Mesenchymal stem cell (in vitro differentiated cells and primary cell): ENCODE measurements around the gene ZFYVE28.

Experiments used
- DNase-seq: peaks from one replicate; pipeline ENCODE4 v3.0.0-alpha.2; 2013
- H2AFZ ChIP-seq: one replicate; pipeline ENCODE4 v1.6.1; 2013; ENCODE audit warnings: low read depth, mild to moderate bottlenecking, control low read depth, inconsistent platforms, low read length, moderate library complexity
- H2AK5ac ChIP-seq: 2 replicates; pipeline ENCODE4 v1.6.1; 2013; ENCODE audit warnings: low read length, moderate library complexity, mild to moderate bottlenecking, inconsistent platforms; ENCODE audit not compliant: severe bottlenecking
- H2BK120ac ChIP-seq: one replicate; pipeline ENCODE4 v1.6.1; 2013; ENCODE audit warnings: low read depth, mild to moderate bottlenecking, inconsistent platforms, low read length, moderate library complexity
- H2BK12ac ChIP-seq, 2 experiments: one replicate each; pipeline ENCODE4 v1.6.1; 2013; ENCODE audit warnings: inconsistent platforms in 2 of 2, low read length in 2 of 2, mild to moderate bottlenecking in 2 of 2, moderate library complexity in 2 of 2, control low read depth in 1 of 2
- H2BK15ac ChIP-seq: one replicate; pipeline ENCODE4 v1.6.1; 2013; ENCODE audit warnings: mild to moderate bottlenecking, low read depth, inconsistent platforms; ENCODE audit not compliant: poor library complexity, severe bottlenecking
- H2BK5ac ChIP-seq: 2 replicates; pipeline ENCODE4 v1.6.1; 2013; ENCODE audit warnings: low read depth, mild to moderate bottlenecking, low read length, control low read depth, inconsistent platforms; ENCODE audit not compliant: poor library complexity, severe bottlenecking
- H3K14ac ChIP-seq, 2 experiments: one replicate each; pipeline ENCODE4 v1.6.1; 2013; ENCODE audit warnings: inconsistent platforms in 2 of 2, low read length in 2 of 2, control low read depth in 1 of 2, mild to moderate bottlenecking in 1 of 2, moderate library complexity in 1 of 2
- H3K18ac ChIP-seq, 2 experiments: one replicate each; pipeline ENCODE4 v1.6.1; 2013; ENCODE audit warnings: inconsistent platforms in 2 of 2, low read length in 2 of 2, control low read depth in 1 of 2, low read depth in 1 of 2, mild to moderate bottlenecking in 1 of 2
- H3K23ac ChIP-seq, 2 experiments: one replicate each; pipeline ENCODE4 v1.6.1; 2013; ENCODE audit warnings: inconsistent platforms in 2 of 2, low read length in 2 of 2, mild to moderate bottlenecking in 2 of 2, moderate library complexity in 2 of 2, control low read depth in 1 of 2
- H3K27ac ChIP-seq: 2 replicates; pipeline ENCODE4 v1.5.1; 2013; ENCODE audit warnings: mild to moderate bottlenecking, moderate library complexity, low read length, control low read depth, inconsistent platforms; ENCODE audit not compliant: poor library complexity, severe bottlenecking
- H3K27me3 ChIP-seq, 2 experiments: 2 replicates each; pipeline versions ENCODE4 v1.6.1 to v1.7.0; 2013; ENCODE audit warnings: low read length in 2 of 2, mild to moderate bottlenecking in 2 of 2, moderate library complexity in 2 of 2, control low read depth in 1 of 2, inconsistent platforms in 1 of 2; ENCODE audit not compliant: control insufficient read depth in 1 of 2, insufficient read depth in 1 of 2
- H3K36me3 ChIP-seq, 2 experiments: 2 replicates each; pipeline versions ENCODE4 v1.6.1 to v1.7.0; 2013; ENCODE audit warnings: low read length in 2 of 2, control low read depth in 1 of 2, inconsistent platforms in 1 of 2, low read depth in 1 of 2, mild to moderate bottlenecking in 1 of 2; ENCODE audit not compliant: insufficient read depth in 2 of 2, control insufficient read depth in 1 of 2
- H3K4ac ChIP-seq, 2 experiments: one replicate each; pipeline ENCODE4 v1.6.1; 2013; ENCODE audit warnings: inconsistent platforms in 2 of 2, low read length in 2 of 2, mild to moderate bottlenecking in 2 of 2, moderate library complexity in 2 of 2, control low read depth in 1 of 2, low read depth in 1 of 2
- H3K4me1 ChIP-seq: 2 replicates; pipeline ENCODE4 v1.6.1; 2013; ENCODE audit warnings: low read depth, low read length, control low read depth; ENCODE audit not compliant: control insufficient read depth, insufficient read depth
- H3K4me2 ChIP-seq: 2 replicates; pipeline ENCODE4 v1.6.1; 2013; ENCODE audit warnings: low read length, mild to moderate bottlenecking, inconsistent platforms; ENCODE audit not compliant: poor library complexity, severe bottlenecking
- H3K4me3 ChIP-seq, 2 experiments: 2 replicates each; pipeline versions ENCODE4 v1.5.1 to v1.7.0; 2013; ENCODE audit warnings: low read length in 2 of 2, mild to moderate bottlenecking in 2 of 2, control low read depth in 1 of 2, low read depth in 1 of 2; ENCODE audit not compliant: insufficient read depth in 1 of 2
- H3K79me1 ChIP-seq: replicated peaks from 2 replicates; pipeline ENCODE4 v1.6.1; 2013; ENCODE audit warnings: mild to moderate bottlenecking, control low read depth, low read length, inconsistent platforms; ENCODE audit not compliant: poor library complexity, severe bottlenecking
- H3K9ac ChIP-seq: 2 replicates; pipeline ENCODE4 v1.7.0; 2013; ENCODE audit warnings: mild to moderate bottlenecking, low read length, moderate library complexity
- H3K9me3 ChIP-seq: 2 replicates; pipeline ENCODE4 v1.7.0; 2013; ENCODE audit warnings: mild to moderate bottlenecking, low read length; ENCODE audit not compliant: control insufficient read depth
- H4K8ac ChIP-seq: one replicate; pipeline ENCODE4 v1.6.1; 2013; ENCODE audit warnings: inconsistent platforms, mild to moderate bottlenecking, low read length, moderate library complexity
- H4K91ac ChIP-seq: one replicate; pipeline ENCODE4 v1.6.1; 2013; ENCODE audit warnings: mild to moderate bottlenecking, low read length, inconsistent platforms
- WGBS: methylation state at CpG from one replicate; pipeline ENCODE4 v1.1.7; 2013; ENCODE audit warnings: mixed read lengths; 5-methylcytosine and 5-hydroxymethylcytosine counted together

ZFYVE28 gene

DNA sequence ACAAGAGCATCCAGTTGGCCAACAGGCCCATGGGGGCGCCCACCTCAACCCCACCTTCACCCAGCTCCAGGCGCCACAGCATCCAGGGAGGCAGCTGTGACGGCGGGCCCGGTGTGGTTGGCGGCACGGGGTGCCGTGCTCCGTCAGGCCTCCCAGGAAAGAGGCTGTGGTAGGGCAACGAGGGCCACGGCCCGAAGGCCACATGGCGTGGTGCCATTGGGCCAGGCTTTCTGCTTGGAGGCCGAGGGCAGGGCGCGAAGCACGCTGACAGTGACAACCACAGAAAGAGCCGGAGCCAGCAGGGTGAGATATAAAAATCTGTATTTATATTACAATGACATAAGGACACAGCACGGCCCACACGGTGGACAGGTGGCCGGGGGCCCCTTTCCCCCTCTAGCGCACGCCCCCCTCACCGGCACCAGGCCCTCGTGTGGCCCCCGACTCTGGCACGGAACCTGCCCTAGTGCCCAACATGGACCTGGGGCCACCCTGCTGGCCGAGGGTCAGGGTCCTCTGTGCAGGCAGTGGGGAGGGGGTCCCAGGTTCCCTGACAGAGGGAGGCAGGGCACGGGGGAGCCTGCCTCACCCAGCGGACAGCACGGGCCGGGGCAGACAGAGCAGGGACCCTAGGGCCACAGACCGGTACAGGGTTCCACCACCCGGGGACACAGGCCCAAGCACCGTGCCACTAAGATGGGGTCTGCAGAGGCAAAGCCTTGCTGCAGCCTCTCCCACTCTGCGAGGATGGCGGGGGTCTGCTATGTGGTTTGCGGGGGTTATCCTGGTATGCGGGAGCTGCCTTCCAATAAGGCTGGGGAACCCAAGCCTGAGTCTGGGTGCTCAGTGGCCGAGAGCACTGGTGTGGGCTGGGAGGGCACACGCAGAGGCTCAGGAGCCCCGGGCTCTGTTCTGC, 171.1 kb downstream of the ZFYVE28 start:
- H3K27me3 ChIP-seq, result no peaks in the 10 kb centered on the region
- H3K36me3 ChIP-seq, result peaks cover 35 to 62% of the 10 kb centered on the region in 2 experiments
- H3K4me3 ChIP-seq, result no peak overlapping the region
- H2BK5ac ChIP-seq, result no peak overlapping the region
- H2BK15ac ChIP-seq, result no peak overlapping the region
- H3K9me3 ChIP-seq, result no peaks in the 10 kb centered on the region
- H4K8ac ChIP-seq, result no peak overlapping the region
- H3K23ac ChIP-seq, result no peak overlapping the region
- no peak overlapping the region for H3K4me2 ChIP-seq
- H3K4me1 ChIP-seq, result peaks cover 3% of the 10 kb centered on the region
- no peak overlapping the region for H2AFZ ChIP-seq
- H2BK120ac ChIP-seq, result no peak overlapping the region
- no peak overlapping the region for H3K9ac ChIP-seq
- peaks cover 32% of the 10 kb centered on the region for H3K79me1 ChIP-seq
- no peak overlapping the region for H2BK12ac ChIP-seq
- no peak overlapping the region for H2AK5ac ChIP-seq
- no peak overlapping the region for H3K14ac ChIP-seq
- H4K91ac ChIP-seq, result no peak overlapping the region
- no peak for DNase-seq
- 96% methylated on average over 37 of the region's 42 CpGs for WGBS
- no peak overlapping the region for H3K4ac ChIP-seq
- H3K27ac ChIP-seq, result no peak overlapping the region
- no peak overlapping the region for H3K18ac ChIP-seq

DNA sequence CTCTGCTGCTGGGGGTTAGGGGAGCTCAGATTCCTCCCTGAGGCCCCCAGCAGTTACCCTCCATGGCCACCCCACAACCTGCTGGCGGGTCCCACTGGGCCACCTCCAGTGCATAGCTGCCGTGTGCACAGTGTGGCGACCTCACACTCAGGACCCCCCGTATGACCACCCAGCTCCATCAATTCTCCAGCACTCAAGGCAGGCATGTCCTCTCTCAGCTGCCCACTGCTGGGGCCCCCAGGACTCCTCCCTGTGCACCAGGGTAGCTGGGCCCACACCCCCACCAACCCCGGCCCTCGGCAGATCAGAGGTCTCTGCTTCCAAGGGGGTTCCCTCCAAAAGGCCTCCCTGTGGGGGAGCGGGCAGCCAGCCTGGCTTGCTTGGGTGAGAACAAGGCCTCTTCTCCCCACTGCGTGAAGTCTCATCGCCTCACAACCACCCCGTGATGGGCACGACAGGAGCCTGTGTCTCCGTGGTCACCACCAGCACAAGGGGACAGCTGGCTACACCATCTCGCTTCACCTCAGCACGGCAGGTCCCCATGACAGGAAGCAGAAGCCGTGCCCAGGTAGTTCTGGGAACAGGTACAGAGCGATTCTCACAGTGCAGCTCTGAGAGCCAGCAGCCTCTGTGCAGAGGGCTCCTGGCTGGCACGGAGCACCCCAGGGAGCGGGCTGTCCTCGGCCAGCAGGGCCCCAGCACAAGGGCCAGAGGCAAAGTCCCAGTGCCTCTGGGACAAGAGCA, 171.9 kb downstream of the ZFYVE28 start:
- no peak overlapping the region for H2AFZ ChIP-seq
- no peaks in the 10 kb centered on the region for H3K27me3 ChIP-seq
- H3K14ac ChIP-seq, result no peak overlapping the region
- H3K4me3 ChIP-seq, result no peak overlapping the region
- H4K8ac ChIP-seq, result no peak overlapping the region
- no peak overlapping the region for H2BK120ac ChIP-seq
- peaks cover 24% of the 10 kb centered on the region for H3K79me1 ChIP-seq
- H3K4me2 ChIP-seq, result no peak overlapping the region
- no peak overlapping the region for H2BK5ac ChIP-seq
- H3K4me1 ChIP-seq, result peaks cover 5% of the 10 kb centered on the region
- H3K18ac ChIP-seq, result no peak overlapping the region
- H3K27ac ChIP-seq, result no peak overlapping the region
- peaks cover 29 to 54% of the 10 kb centered on the region in 2 experiments for H3K36me3 ChIP-seq
- no peak overlapping the region for H2AK5ac ChIP-seq
- no peak overlapping the region for H3K23ac ChIP-seq
- H2BK15ac ChIP-seq, result no peak overlapping the region
- DNase-seq, result no peak
- whole genome bisulfite sequencing, result 96% methylated on average over 19 of the region's 19 CpGs
- no peak overlapping the region for H3K9ac ChIP-seq
- H3K4ac ChIP-seq, result no peak overlapping the region
- no peak overlapping the region for H2BK12ac ChIP-seq
- H3K9me3 ChIP-seq, result no peaks in the 10 kb centered on the region
- H4K91ac ChIP-seq, result no peak overlapping the region

DNA sequence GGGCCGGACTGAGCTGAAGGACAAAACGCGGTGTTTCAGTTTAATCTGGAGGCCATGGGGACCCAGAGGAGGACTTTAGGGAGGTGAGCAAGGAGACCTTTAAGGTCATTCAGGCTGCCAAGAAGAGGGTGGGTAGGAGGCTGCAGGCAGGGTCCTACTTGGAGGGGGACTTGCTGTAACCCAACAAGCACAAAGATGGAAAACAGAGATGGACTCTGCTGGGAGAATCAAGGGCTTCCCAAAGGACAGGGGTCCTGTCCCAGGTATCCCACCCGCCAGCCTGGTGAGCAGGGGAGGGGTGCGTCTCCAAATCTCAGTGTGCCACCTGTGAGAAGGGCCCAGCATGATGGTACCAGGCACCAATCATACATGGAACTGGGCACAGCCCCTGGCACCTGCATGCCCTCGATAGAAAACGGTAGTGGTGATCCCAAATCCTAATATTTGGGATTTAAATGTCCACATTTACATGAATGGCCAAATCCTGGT, 172.6 kb downstream of the ZFYVE28 start:
- Histone ChIP-seq H3K4ac (no peak overlapping the region), H2BK12ac (no peak overlapping the region), H3K14ac (no peak overlapping the region), H3K36me3 (peaks cover 26 to 47% of the 10 kb centered on the region in 2 experiments), H4K91ac (no peak overlapping the region), H3K4me3 (no peak overlapping the region), H2BK5ac (no peak overlapping the region), H3K4me2 (no peak overlapping the region), H3K4me1 (peaks cover 7% of the 10 kb centered on the region), H3K18ac (no peak overlapping the region), H2AK5ac (no peak overlapping the region), H3K79me1 (peaks cover 19% of the 10 kb centered on the region), H3K23ac (no peak overlapping the region), H4K8ac (no peak overlapping the region), H3K9me3 (no peaks in the 10 kb centered on the region), H3K9ac (no peak overlapping the region), H2BK15ac (no peak overlapping the region), H2BK120ac (no peak overlapping the region), H3K27me3 (no peaks in the 10 kb centered on the region), H3K27ac (no peak overlapping the region), H2AFZ (no peak overlapping the region)
- WGBS, result 96% methylated on average over 7 of the region's 7 CpGs
- DNase-seq, result no peak
